Calu3 (cell line): ENCODE measurements around the gene LCORL. TPM values are rescaled to one million over a fixed set of nuclear protein-coding genes. Genes with fewer than 3 reads are reported as not detected.

Source experiments
- BruUV-seq: library from RNA; stranded (reverse); fragments of 400-500 nt; replicated peaks from 2 replicates; lab custom pipeline; 2021; lab: Mats Ljungman, UMichigan
- CTCF ChIA-PET: fragments of 300-600 bp; sonication (Branson Sonifier 250); formaldehyde crosslinking; loops from one replicate; lab custom pipeline; 2022; ENCODE audit warnings: antibody characterized with exemption; lab: Charles Lee
- DNase-seq: peaks from one replicate; pipeline ENCODE4 v3.0.0; 2022
- H3K27ac Mint-ChIP-seq: one replicate; pipeline ENCODE4 v1.8.0; 2022; ENCODE audit warnings: mixed read lengths; ENCODE audit not compliant: unreplicated experiment
- H3K27me3 Mint-ChIP-seq: one replicate; pipeline ENCODE4 v1.8.0; 2022; ENCODE audit warnings: mixed read lengths; ENCODE audit not compliant: unreplicated experiment
- H3K36me3 Mint-ChIP-seq: one replicate; pipeline ENCODE4 v1.8.0; 2022; ENCODE audit warnings: mild to moderate bottlenecking, moderate library complexity, mixed read lengths; ENCODE audit not compliant: insufficient read depth, unreplicated experiment
- H3K4me1 Mint-ChIP-seq: one replicate; pipeline ENCODE4 v1.8.0; 2022; ENCODE audit warnings: mild to moderate bottlenecking, low read depth, mixed read lengths; ENCODE audit not compliant: unreplicated experiment
- H3K4me3 Mint-ChIP-seq: one replicate; pipeline ENCODE4 v1.8.0; 2022; ENCODE audit warnings: mild to moderate bottlenecking, low read depth, moderate library complexity, mixed read lengths; ENCODE audit not compliant: unreplicated experiment
- H3K9me3 Mint-ChIP-seq: one replicate; pipeline ENCODE4 v1.8.0; 2022; ENCODE audit warnings: low read depth, mixed read lengths; ENCODE audit not compliant: unreplicated experiment
- CTCF ChIP-seq: fragments of 200-600 bp; IDR thresholded peaks from one replicate; pipeline ENCODE4 v1.8.0; 2022; ENCODE audit warnings: antibody characterized with exemption; ENCODE audit not compliant: unreplicated experiment
- intact Hi-C: fragments of 100-400 bp; cut with micrococcal nuclease; formaldehyde crosslinking; loops from one replicate; pipeline ENCODE4 v1.10.0; 2022; ENCODE audit not compliant: unreplicated experiment
- total RNA-seq: library from RNA; stranded (reverse); gene quantifications from 2 replicates; pipeline ENCODE4 v1.2.3, GENCODE V29; 2022

Gene LCORL
- total RNA-seq, 1 experiment from 2014 or later: 15.4 TPM

- Mint-ChIP-seq H3K36me3 (no peaks in the 10 kb centered on the region), H3K9me3 (no peaks in the 10 kb centered on the region), H3K27ac (no peak overlapping the region), H3K4me1 (no peaks in the 10 kb centered on the region), H3K27me3 (no peaks in the 10 kb centered on the region), H3K4me3 (no peak overlapping the region)
- CTCF ChIA-PET: no interaction called here
- no peak for DNase-seq
- intact Hi-C loops: no loop called here
- BruUV-seq: no TSS peak
- no peak for TF ChIP-seq CTCF
Observed at GRCh38 chr4:18057821-18058533, 36.4 kb upstream of the LCORL start.

- H3K4me3 Mint-ChIP-seq: no peak overlapping the region
- no peak overlapping the region for H3K27ac Mint-ChIP-seq
- BruUV-seq: no TSS peak
- H3K36me3 Mint-ChIP-seq: no peaks in the 10 kb centered on the region
- CTCF ChIA-PET: no interaction called here
- TF ChIP-seq CTCF: no peak
- intact Hi-C loops: no loop called here
- DNase-seq: no peak
- H3K4me1 Mint-ChIP-seq: no peaks in the 10 kb centered on the region
- H3K27me3 Mint-ChIP-seq: no peaks in the 10 kb centered on the region
- H3K9me3 Mint-ChIP-seq: no peaks in the 10 kb centered on the region
Observed at GRCh38 chr4:18056030-18056429, 34.5 kb upstream of the LCORL start.

- Mint-ChIP-seq H3K9me3 (peaks cover 3% of the 10 kb centered on the region), H3K27ac (no peak overlapping the region), H3K36me3 (no peaks in the 10 kb centered on the region), H3K4me1 (no peaks in the 10 kb centered on the region), H3K4me3 (no peak overlapping the region), H3K27me3 (no peaks in the 10 kb centered on the region)
- BruUV-seq: no TSS peak
- intact Hi-C loops: no loop called here
- no peak for TF ChIP-seq CTCF
- CTCF ChIA-PET: no interaction called here
- DNase-seq: no peak
Observed at GRCh38 chr4:18052158-18052557, 30.6 kb upstream of the LCORL start.

- Mint-ChIP-seq H3K27ac (no peak overlapping the region), H3K27me3 (no peaks in the 10 kb centered on the region), H3K4me1 (no peaks in the 10 kb centered on the region), H3K4me3 (no peak overlapping the region), H3K9me3 (peaks cover 3% of the 10 kb centered on the region), H3K36me3 (no peaks in the 10 kb centered on the region)
- DNase-seq: no peak
- CTCF ChIA-PET: no interaction called here
- no peak for TF ChIP-seq CTCF
- BruUV-seq: no TSS peak
- intact Hi-C loops: no loop called here
Observed at GRCh38 chr4:18051281-18051680, 29.7 kb upstream of the LCORL start.
